NCI-H1092 (cell line): ENCODE measurements around the gene KRT85.

Source experiments
- DNase-seq: peaks from one replicate; lab custom pipeline; 2025; lab: John Stamatoyannopoulos, UW

Gene KRT85

DNA sequence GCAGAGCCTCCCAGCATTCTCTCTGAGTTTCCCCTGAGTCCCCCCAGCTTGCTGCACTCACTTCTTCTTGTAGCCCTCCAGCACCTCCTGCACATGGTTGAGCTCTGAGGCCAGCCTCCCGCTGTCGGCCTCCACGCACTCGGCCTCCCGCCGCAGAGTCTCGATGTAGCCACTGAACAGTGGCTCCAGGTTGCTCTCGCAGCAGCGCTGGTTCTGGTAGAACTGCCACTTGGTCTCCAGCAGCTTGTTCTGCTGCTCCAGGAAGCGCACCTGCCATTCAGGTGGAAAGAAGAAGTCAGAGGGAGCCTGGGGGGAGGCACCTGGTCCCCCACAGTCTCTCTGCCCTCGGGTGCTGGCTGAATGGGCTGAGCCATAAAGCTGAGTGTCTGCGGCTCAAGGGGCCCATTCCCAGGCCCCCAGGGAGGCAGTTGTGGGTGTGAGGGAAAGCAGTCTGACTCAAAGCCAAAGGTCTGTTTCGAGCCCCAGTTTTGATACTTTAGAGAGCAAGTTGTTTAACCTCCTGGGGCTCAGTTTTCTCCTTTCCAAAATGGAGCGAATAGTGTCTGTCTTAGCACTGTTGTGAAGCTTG lies 2.3 kb downstream of the KRT85 start:
- DNase-seq, result no peak

DNA sequence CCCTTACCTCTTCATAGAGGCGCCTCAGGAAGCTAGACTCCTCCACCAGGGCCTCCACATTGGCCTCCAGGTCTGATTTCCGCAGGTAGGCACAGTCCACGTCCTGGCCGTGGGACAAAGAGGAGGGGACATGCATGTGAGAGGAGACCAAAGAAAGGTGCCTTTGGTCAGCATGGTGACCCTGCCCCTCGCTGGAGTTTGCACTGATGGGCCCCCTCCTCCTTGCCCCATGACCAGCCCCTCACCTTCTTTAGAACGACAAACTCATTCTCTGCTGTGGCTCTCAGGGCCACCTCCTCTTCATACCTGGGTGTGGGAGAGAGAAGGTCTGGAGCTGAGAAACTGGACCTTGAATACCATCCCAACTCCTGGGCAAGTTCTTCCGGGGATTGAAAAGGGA lies 3.2 kb downstream of the KRT85 start:
- DNase-seq, result no peak

DNA sequence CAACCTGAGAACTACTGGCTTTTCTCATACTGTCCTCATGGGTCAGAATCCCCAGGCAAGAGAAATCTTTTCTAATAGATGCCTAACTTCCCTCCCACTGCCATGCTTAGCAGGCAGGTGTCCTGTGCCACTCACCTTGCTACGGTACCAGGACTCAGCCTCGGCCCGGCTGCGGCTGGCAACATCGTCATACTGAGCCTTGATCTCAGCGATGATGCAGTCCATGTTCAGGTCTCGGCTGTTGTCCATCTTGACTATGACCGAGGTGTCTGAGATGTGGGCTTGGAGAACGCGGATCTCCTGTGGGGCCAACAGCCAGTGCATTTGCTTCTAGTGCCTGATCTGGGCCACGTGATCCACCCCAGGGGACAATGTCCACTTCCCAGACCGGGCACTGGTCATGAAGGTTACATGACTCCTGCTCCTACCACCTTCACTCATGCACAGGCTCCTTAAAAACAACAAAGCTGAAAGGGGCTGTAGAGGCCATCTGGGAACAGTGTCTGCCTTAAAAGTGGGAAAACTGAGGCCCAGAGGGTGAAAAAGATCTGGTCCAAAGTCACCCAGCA lies 4.1 kb downstream of the KRT85 start:
- DNase-seq, result no peak

DNA sequence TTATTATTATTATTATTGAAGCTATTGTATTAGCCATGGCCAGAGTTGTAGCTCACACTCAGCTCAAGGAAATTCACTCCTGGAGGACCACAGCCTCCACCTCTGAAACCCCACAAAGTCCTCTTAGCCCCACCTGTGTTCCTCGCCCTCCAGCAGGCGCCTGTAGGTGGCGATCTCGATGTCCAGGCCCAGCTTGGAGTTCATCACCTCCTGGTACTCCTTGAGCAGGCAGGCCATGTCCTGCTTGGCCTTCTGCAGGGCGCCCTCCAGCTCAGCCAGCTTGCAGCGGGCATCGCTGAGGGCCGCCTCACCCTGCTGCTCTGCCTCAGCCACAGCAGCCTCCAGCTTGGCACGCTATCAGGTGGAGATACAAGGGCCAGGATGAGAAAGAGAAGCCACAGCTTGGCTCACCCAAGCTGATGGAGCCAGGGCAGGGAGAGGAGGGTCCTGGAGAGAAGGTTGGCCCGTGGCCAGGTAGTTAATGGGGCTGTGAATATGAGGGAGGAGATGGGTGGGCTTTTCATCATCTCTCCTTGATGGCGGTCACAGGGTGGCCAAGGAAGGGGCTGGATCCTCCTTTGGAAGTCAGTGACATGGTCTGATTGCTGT lies 5.1 kb downstream of the KRT85 start:
- DNase-seq, result no peak

DNA sequence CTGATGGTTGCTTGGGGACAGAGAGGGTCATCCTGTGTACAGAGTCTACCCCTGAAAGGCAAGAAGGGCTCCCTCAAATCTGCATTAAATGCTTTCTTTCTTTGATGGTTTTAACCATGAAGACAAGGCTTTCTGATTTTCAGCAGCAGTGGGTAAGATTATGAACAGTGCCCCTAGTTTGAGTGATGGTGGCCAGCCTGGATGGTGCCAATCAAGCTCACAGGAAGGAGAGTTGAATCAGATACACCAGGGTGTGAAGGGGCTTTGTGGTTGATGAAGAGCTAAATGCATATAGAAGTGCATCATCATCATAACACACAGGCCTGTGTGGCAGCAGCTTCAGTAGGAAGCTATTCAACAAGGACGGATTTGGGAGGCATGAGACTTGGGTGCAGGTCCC lies 5.7 kb downstream of the KRT85 start:
- DNase-seq, result no peak

DNA sequence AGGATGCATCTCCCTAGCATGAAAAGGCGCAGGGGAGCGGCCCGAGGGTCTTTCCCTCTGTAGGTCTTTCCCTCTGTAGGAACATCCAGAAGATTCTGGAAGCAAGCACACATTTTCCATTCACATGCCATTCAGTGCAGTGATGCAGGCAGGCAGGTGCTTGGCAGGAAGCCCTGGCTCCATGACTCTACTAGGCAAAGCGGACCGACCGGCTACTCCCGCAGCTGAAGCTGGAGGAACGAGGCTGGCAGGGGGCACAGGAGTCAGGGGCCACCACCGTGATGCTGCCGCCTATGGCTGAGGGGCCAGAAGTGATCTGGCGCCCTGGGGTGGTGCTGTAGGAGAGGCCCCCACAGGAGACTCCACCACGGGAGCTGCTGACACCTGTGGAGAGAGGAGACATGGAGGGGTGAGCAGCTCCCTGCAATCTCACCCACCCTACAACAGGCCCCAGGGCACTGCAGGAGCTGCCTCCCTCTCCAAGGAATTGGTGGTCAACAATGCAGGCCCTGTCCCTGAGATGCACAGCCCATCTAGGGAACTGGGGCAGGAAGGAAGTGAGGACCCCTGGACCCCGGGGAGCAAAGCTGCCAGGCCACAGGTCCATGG lies 6.5 kb downstream of the KRT85 start:
- DNase-seq, result no peak

DNA sequence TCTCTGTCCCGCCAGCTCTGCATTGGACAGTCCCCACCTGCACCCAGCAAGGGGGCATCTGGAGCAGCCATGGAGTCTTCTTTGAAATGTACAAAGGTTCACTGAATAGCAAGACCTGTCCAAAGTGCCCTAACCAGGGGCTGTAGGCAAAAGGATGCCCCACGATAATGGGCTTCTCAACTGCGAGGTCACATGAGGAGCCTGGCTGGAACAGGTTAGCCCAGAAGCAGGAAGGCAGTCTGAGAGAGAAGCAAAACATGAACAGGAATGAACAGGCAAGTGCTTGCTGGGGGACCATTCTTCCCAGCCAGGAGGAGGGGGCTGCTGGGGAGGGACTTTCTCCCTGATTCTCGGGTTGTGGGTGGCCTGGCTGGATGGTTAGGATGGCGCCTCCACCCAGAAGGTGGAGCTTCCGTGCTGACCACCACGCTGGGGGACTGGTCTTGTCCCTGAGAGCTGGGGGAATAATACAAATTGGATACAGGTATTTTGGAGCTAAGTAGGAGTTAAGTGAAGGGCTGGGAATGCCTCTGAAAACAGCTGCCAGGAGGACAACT lies 7.1 kb downstream of the KRT85 start:
- DNase-seq, result no peak

DNA sequence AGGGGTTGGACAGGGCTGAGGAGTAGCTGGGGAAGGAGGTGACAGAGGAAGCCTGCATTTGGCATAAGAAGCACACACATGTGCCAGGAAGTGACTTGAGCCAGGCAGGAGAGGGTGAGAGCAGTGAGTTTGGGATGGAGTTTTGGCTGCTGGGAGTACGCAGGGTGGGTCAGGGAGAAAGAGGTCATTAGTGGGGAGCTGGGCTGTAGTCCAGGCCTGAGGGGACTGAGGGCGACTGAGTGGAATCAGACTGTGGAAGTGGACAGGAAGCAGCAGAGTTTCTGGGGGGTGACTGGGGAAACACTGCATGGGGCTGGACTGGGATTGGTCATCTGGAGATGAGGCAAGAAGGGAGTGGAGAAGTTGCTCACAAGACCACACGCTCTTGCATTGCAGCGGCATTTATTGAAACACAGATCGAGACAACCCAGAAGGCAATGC lies 7.6 kb downstream of the KRT85 start:
- DNase-seq, result no peak

DNA sequence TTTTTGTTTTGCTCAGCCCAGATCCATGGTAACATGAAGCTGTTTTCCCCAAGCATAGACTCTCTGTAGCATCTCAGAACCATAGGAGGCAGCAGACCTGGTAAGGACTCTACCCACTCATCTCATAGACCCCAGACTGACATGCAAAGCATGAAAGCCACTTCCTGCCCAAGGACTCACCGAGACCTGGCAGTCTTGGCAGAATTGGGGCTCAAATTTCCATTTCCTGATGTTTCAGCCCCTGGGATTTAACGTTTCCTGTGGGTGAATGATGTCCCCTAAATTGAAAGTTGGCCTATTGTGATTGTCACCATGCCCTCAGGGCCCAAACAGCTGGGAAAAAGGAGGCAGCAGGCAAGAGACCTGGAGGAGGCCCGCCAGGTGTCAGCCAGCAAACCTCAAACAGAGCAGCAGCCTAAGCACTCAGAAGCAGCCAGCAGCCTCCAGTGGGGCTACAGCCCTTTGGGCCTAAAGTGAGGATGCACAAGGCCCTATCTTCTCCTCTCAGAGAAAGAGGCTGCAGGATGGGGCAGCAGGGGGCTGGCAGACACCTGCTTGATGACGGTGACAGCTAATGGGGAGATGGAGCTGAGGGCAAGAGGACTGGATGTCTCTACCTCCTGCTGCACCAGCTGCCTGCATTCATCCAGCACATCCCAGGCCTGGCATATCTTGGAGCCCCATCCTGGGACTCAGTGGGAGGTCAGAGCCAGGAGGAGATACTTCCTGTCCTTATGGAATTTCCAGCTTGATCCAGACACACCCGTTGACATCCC lies 8.5 kb downstream of the KRT85 start:
- no peak for DNase-seq

DNA sequence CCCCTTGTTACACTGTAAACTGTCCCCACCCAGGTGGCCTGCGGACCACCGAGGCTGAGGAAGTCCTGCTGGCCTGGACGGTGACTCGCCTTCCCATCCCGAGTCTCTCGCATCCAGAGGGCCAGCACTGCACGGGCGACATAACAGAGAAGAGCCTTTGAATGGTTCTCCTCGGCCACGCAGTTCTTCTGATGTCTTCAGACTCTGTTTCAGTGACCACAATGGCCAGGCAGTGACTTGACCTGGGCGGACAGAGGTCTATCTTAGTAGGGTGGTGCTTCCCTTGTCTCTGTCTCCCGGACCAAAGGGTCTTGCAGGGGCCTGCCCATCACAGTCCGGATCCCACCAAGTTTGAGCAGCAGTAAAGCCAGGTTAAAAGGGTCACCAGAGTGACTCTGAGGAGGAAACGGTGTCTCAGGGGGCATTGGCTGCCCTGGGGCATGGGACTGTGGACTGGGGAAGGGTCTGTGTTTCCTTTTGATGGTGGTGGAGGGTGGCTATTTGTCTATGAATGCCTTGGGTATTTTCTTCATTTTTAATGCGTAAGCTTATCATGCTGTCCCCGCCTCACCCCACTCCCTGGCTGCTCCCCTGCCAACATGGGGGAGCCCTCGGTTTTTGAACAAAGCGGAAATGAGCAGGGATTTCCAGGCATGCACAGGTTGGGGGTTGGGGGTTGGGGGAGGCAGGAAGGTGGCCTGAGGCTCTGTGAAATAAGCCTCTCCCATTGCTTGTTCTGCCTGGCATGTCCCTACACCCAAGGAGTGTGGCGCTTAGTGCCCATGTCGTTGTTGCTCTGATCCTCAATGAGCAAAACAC lies 10.3 kb downstream of the KRT85 start:
- no peak for DNase-seq

DNA sequence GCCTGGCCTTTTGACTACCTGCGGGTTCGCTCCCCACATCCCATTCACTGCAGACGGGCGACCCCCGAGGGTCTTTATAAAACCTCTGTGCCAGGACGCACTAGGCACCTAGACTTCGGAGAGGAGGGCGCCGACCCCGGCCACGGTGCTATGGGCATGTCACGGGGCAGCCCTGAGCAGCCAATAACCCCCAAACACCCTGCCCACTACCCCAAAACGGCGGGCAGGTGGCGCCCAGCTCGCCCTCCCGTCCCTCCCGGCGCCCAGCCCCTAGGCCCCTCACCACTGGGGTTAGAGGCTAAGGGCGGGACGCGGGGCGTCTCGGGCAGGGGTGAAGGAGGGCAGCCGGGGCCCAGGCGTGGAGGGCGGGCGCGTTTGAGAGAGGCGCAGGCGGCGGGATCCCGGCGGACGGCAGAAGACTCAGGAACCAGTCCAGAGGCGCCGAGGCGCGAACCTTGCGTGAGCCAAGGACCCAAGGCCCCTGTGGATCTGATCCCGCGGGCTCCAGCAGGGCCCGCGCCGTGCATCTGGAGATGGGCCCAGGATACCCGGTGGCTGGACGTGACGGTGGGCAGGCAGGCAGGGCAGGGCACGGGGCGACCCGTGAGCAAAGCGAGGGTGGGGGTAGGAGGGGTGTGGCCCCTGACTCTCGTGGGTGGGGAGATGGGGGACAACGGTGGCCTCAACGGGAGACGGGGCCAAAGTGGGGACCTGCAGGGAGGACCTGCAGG lies 11.1 kb downstream of the KRT85 start:
- no peak for DNase-seq

DNA sequence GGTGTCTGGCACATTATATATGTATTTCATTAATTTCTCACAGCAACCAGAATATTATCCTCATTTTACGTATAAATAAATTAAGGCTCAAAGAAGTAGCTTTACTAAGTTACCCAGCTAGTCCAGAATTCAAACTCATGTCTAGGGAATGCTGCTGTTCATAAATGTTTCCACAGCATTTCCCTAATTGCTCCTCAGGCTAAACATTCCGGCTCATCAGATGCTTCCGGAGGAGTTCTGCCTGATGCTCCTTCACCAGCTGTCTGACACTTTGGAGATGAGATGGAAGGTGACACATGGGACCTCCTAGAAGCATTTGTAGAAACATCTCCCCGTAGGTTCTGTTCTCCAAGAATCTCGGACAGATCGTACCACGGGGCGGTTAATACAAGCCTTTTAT lies 12.1 kb downstream of the KRT85 start:
- no peak for DNase-seq

DNA sequence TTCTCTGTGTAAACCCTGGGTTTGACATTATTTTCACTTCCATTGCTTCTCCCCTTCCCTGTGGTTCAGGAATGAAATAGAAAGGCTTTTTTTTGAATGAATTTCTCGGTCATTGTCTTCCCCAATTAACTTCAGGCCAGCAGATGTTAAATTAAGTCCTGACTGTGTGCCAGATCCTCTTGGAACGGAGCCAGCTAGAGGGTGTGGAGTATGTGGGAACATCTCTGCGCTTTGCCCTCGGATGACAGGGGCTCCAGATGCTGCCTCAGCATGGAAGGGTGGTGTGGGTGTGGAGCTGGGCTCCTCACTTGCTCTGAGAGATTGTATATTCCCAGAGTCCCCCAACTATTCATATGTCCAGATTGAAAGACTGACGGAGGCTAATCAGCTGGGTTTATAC lies 13.1 kb downstream of the KRT85 start:
- DNase-seq, result no peak

DNA sequence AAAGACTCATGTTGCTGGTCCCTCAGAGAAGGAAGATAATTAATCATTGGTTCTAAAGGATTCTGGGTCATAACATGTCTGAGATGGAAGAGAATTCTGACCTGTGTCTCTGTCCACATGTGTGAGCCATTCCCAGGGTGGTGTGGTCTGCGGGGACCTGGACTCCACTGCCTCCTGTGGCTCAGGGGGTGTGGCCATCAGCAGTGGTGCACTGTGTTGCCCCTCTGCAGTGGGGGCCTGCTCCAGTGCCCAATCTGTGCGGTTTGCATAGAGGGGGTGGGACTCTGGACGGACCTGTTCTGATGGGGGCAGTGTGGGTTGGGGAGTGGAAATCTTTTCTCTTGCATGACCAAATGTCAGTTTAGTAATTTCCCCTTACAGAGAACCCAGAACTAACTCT lies 13.5 kb downstream of the KRT85 start:
- no peak for DNase-seq

DNA sequence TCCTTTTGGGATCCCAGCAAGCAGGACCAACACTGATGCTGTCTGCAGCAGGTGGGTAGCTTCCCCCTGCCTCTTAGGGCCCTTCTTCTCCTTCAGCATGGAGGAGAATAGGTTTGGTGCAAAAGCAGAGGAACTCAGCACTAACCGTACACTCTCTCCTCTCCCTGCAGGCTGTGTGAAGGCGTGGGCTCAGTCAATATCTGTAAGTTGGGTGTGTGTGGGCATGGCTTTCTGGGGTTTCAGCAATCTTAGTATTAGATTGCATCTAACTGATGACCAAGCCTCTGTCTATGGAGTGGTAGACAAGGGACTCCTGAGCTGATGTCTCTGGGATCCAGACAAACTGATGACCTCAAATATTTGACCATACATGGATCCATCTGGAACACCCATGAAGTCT lies 14.3 kb downstream of the KRT85 start:
- no peak for DNase-seq

DNA sequence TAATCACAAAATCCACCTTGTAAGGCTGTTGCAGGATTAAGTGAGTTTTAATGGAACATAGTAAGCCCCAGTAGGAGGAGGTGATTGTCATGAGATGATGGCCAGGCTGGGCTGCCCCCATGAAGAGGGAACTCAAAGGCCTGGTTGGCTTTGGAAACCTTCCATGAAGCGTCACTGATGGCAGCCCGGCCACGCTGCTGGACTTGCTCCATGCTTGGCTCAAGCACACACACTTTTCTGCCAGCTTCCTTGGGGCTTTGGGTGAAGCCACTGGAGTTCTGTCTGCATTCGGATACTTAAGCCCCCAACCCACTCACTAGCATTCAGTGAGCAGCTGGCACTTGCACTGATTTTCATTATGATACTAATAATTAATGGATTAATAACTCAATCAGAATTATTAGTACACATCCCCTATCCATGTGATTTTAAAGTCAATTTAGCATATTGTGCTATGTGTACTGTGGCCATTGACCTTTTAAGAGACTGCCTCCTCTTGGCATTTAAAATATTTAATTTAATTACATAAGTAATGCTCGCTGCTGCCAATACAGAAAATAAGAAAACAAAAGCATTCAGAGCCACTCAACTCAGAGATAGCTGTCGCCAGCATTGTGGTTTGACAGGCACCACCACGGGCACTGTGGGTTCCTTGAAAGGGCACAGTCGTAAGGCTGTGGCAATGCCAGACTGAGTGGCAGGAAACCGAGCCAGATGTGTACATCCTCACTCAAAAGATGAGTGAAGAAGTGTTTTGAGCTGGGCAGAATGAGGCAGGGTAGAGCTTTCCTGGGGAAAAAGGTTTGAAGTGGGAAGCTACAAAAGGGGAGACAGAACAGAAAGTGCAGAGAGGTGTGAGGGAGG lies 15.9 kb downstream of the KRT85 start:
- no peak for DNase-seq

DNA sequence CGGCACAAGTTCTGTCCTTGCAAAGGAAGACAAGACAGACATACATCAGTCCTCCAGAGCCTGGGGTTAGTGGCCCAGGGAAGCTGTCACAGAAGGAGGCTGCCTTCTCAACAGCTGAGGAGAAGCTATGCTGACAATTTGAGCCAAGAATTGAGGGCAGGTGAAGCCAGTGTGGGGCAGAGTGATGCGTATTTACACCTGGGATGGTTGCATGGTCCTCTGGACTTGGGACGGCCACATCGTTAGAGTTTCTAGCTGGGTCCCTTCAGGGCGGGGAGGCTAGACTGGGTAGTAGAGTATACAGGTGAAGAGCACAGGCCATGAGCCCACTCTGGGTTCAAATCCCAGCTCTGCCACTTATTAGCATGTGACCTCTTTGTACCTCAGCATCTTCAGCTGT lies 16.5 kb downstream of the KRT85 start:
- DNase-seq, result no peak

DNA sequence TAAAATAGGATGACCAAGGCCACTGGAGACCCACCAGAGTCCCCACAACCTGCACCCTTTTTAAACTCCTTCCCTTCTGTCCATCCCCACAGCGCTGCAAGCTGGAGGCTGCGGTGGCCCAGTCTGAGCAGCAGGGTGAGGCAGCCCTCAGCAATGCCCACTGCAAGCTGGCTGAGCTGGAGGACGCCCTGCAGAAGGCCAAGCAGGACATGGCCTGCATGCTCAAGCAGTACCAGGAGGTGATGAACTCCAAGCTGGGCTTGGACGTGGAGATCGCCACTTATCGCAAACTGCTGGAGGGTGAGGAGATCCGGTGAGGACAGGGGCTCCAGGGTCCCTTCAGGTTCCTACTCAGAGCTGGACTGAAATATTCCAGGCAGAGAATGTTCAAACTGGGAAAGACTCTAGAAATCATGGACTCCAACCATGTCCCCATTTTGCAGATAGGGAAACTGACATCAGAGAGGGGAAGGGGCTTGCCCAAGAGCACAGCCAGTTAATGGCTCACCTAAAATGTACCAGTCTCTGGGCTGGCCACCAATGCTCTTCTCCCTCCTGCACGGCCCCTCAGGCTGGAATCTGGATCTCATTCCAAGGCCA lies 17.2 kb downstream of the KRT85 start:
- DNase-seq, result no peak

DNA sequence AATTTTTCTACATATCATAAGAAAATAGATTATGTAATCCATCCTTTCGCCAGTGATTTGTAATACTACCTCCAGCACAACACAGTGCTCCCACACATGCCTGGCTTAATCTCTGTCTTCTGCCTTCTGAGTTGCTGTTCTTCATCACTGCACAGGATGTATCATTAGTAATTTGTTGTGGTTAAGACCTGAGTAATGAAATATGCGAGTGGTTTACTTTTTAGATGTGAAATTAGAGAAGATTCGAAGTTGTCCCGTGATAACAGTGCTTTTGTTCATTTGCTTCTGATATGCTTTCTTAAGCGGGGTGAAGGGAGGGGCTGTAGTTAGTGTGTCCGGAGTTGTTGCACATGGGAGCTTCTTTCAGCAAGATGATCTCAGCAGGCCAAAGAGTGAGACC lies 18.1 kb downstream of the KRT85 start:
- no peak for DNase-seq
